ENCODE data around the gene ADAMTSL5. TPM values are rescaled to one million over a fixed set of nuclear protein-coding genes. Genes with fewer than 3 reads are reported as not detected.
"Not testable (repeated sequence)": the region's sequence is repeated elsewhere in the genome, so short reads cannot be mapped to it uniquely, and the experiment has no call there.

ADAMTSL5 gene
- total and polyA plus RNA-seq, 7 donors, result 0.71 to 5.8 (median 1.7) TPM; not detected in 1

DNA sequence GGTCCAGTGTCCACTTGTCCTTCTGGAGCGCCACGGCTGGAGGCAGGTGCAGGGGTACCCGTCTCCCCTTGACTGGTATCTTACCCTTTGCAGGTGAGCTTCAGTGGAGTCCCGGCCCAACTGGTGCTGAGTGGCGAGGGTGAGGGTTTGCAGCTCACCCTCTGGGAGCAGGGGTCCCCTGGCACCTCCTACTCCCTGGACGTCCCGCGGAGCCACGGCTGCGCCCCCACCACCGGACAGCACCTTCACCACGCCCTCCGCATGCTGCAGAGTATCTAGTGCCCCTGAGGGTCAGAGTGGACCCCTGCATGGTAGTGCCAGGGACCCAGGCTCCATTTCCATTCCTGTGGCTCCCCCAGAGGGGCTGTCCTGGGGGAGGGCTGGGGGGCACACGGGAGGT, 22.2 kb upstream of the ADAMTSL5 start:
- Histone ChIP-seq H3K4me1 (peaks cover 0 to 17% (median 6%) of the 10 kb centered on the region in 4 donors), H3K27me3 (no peaks in the 10 kb centered on the region), H3K27ac (no peak overlapping the region), H3K9me3 (no peaks in the 10 kb centered on the region), H3K36me3 (no peaks in the 10 kb centered on the region), H3K4me3 (no peak overlapping the region)
- no peak for DNase-seq
- WGBS, 2 donors, result 87 to 90% methylated on average over 14 of the region's 14 CpGs
- intact Hi-C loops (cut with DNase I), result no loop called here
- no peak for TF ChIP-seq POLR2A (IDR thresholded peaks at IDR 0.05)
- TF ChIP-seq EP300 (IDR thresholded peaks at IDR 0.05), result no peak
- TF ChIP-seq, protein P1, sequence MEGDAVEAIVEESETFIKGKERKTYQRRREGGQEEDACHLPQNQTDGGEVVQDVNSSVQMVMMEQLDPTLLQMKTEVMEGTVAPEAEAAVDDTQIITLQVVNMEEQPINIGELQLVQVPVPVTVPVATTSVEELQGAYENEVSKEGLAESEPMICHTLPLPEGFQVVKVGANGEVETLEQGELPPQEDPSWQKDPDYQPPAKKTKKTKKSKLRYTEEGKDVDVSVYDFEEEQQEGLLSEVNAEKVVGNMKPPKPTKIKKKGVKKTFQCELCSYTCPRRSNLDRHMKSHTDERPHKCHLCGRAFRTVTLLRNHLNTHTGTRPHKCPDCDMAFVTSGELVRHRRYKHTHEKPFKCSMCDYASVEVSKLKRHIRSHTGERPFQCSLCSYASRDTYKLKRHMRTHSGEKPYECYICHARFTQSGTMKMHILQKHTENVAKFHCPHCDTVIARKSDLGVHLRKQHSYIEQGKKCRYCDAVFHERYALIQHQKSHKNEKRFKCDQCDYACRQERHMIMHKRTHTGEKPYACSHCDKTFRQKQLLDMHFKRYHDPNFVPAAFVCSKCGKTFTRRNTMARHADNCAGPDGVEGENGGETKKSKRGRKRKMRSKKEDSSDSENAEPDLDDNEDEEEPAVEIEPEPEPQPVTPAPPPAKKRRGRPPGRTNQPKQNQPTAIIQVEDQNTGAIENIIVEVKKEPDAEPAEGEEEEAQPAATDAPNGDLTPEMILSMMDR (IDR thresholded peaks at IDR 0.05), result no peak
- no peak for TF ChIP-seq POLR2AphosphoS5 (IDR thresholded peaks at IDR 0.05)

DNA sequence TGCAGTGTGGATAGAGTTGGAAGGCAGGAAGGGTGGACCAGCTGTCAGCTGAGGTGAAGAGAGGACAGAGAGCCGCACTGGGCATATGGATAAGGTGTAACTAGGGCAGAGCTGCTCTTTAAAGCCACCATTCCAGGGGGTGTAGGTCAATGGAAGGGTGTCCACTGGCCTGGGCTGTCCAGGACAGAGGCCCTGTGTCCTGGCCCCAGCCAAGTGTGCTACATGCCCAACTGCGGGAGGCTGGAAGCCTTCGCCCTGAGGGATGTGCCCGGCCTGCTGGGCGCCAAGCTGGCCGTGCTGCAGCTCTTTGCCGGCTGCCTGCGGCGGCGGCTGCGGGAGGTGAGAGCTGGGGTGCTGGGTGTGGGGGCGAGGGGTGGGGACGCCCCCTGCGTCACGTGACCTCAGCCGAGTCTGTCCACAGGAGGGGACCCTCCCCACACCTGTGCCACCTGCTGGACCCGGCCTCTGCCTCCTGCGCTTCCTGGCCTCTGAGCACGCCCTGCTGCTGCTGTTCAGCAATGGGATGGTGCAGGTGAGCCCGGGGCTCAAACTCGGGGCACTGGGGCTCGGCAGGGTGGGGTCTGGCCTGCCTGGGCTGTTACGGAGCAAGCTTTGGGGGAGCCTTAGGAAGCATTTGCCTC, 20.8 kb upstream of the ADAMTSL5 start:
- Histone ChIP-seq H3K27me3 (peaks cover 0 to 11% (median 11%) of the 10 kb centered on the region in 3 donors), H3K4me3 (no peak overlapping the region), H3K36me3 (no peaks in the 10 kb centered on the region), H3K4me1 (peaks cover 0 to 4% (median 0%) of the 10 kb centered on the region in 4 donors), H3K27ac (no peak overlapping the region), H3K9me3 (no peaks in the 10 kb centered on the region)
- no peak for DNase-seq
- no peak for TF ChIP-seq EP300 (IDR thresholded peaks at IDR 0.05)
- TF ChIP-seq, protein P1 (IDR thresholded peaks at IDR 0.05), result no peak
- TF ChIP-seq POLR2A (IDR thresholded peaks at IDR 0.05), result no peak
- no peak for TF ChIP-seq POLR2AphosphoS5 (IDR thresholded peaks at IDR 0.05)
- WGBS, 2 donors, result 59 to 68% methylated on average over 23 of the region's 23 CpGs
- intact Hi-C loops (cut with DNase I), result no loop called here

DNA sequence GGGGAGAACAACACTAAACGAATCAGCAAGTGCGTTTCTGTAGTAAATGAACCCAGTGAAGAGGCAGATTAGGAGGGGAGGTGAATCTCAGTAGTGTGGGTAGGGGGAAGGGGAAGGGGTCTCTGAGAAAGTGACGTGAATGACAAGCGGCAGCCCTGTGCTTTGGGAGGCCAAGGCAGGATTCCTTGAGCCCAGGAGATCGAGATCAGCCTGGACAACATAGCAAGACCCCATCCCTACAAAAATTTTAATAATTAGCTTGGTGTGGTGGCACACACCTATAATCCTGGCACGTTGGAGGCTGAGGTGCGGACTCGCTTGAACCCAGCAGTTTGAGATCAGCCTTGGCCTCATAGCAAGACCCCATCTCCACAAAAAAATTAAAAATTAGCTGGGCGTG, 19.2 kb upstream of the ADAMTSL5 start:
- H3K36me3 ChIP-seq, result no peaks in the 10 kb centered on the region
- H3K27ac ChIP-seq, result no peak overlapping the region
- WGBS, 2 donors, result 83 to 87% methylated on average over 9 of the region's 9 CpGs
- H3K4me1 ChIP-seq, result no peaks in the 10 kb centered on the region
- intact Hi-C loops (cut with DNase I), result no loop called here
- no peak for DNase-seq
- no peak overlapping the region for H3K4me3 ChIP-seq
- H3K9me3 ChIP-seq, result no peaks in the 10 kb centered on the region
- TF ChIP-seq EP300 (IDR thresholded peaks at IDR 0.05) (no peak), POLR2A (IDR thresholded peaks at IDR 0.05) (no peak), POLR2AphosphoS5 (IDR thresholded peaks at IDR 0.05) (no peak)
- TF ChIP-seq, protein P1 (IDR thresholded peaks at IDR 0.05), result no peak
- H3K27me3 ChIP-seq, result peaks cover 0 to 24% (median 23%) of the 10 kb centered on the region in 3 donors

DNA sequence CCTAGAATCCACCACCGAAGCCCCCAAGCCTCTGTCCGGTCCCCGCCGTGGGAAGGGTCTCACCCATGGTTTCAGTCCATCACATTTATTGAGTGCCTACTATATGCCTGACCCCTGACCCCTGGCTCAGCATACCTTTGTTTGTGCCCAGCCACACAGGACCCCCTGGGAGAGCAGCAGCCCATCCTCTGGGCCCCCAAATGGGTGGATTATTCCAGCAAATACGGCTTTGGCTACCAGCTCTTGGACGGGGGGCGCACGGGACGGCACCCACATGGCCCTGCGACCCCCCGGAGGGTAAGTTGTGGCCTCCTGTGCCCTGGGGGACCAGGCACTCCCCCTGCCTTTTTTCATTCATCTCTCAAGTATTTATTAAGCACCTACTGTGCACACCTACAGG, 18.8 kb upstream of the ADAMTSL5 start:
- intact Hi-C loops (cut with DNase I), result no loop called here
- no peaks in the 10 kb centered on the region for H3K36me3 ChIP-seq
- no peak overlapping the region for H3K27ac ChIP-seq
- no peaks in the 10 kb centered on the region for H3K9me3 ChIP-seq
- no peak overlapping the region for H3K4me3 ChIP-seq
- 86 to 89% methylated on average over 11 of the region's 11 CpGs for WGBS, 2 donors
- DNase-seq, result no peak
- no peaks in the 10 kb centered on the region for H3K4me1 ChIP-seq
- TF ChIP-seq EP300 (IDR thresholded peaks at IDR 0.05), result no peak
- TF ChIP-seq POLR2AphosphoS5 (IDR thresholded peaks at IDR 0.05), result no peak
- TF ChIP-seq, protein P1 (IDR thresholded peaks at IDR 0.05), result no peak
- TF ChIP-seq POLR2A (IDR thresholded peaks at IDR 0.05), result no peak
- peaks cover 0 to 28% (median 27%) of the 10 kb centered on the region in 3 donors for H3K27me3 ChIP-seq

DNA sequence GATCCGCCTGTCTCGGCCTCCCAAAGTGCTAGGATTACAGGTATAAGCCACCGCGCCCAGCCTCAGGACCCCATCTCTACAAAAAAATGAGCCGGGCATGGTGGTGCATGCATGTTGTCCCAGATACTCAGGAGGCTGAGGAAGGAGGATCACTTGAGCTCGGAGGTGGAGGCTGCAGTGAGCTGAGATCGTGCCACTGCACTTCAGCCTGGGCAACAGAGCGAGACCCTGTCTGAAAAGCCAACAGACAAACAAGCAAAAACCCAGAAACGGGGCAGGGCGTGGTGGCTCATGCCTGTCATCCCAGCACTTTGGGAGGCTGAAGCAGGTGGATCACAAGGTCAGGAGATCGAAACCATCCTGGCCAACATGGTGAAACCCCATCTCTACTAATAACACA, 18.0 kb upstream of the ADAMTSL5 start:
- H3K27ac ChIP-seq; H3K9me3 ChIP-seq; intact Hi-C loops (cut with DNase I); H3K36me3 ChIP-seq; DNase-seq; H3K4me3 ChIP-seq; H3K4me1 ChIP-seq: not testable (repeated sequence)
- peaks cover 0 to 35% (median 34%) of the 10 kb centered on the region in 3 donors for H3K27me3 ChIP-seq
- 84 to 90% methylated on average over 11 of the region's 11 CpGs for WGBS, 2 donors

All from sigmoid colon (tissue), 7 donors.